Stimulated activated CD8-positive, alpha-beta memory T cell treated with anti-CD3 and anti-CD28 coated beads, Interleukin-7, amount 100 ng/mL, for 48 hours (primary cell): Measurements from ENCODE around the gene TTC9C.
"Not testable (repeated sequence)": the region's sequence is repeated elsewhere in the genome, so short reads cannot be mapped to it uniquely, and the experiment has no call there.

Experiments used
- DNase-seq, 2 donors: peaks; one replicate each; pipeline ENCODE4 v3.0.0-alpha.2; 2020; ENCODE audit warnings: low read depth in 1 of 2; ENCODE audit errors: extremely low read depth in 1 of 2

Gene TTC9C

DNA sequence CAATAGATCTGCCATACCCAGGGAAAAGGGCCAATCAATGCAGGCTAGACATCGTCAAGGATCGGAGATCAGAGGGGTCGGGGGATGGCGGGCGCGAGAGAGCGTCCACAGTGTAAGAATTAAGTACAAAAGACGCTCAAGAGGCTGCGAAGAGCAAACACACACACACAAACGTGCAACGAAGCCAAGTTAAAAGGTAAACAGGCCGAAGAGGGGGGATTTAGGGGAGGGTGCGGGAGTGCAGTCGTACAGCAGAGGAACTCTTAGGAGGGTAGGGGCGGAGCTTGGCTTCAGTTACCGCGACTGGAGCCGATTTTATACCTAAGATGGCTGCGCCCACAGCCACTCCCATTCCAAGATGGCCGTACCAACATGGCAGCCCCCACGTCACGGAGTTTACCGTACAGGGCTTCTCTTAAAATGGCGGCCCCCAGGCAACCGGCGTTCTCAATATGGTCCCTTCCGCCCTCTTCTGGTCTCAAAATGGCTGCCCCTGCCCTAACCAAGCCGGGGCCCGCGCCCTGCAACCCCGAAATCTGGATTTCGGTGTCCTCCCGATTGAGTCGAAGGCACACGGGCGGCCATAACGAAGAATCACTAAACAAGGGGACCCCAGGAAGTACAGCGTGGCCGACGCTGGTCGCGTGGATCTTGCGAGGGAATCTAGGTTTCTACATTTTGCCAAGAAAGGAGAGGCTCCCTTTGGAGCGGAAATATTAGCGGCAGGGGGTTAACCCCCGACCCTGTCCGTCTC lies 18.9 kb upstream of the TTC9C start:
- DNase-seq = peak; percentile 82 to 95

- DNase-seq = no peak
These were observed 18.3 kb upstream of the TTC9C start for GRCh38 chr11:62710001-62710345.

GRCh38 chr11:62712276-62712812 lies 15.9 kb upstream of the TTC9C start:
- no peak for DNase-seq

GRCh38 chr11:62712861-62713260 lies 15.4 kb upstream of the TTC9C start:
- DNase-seq = no peak

DNA sequence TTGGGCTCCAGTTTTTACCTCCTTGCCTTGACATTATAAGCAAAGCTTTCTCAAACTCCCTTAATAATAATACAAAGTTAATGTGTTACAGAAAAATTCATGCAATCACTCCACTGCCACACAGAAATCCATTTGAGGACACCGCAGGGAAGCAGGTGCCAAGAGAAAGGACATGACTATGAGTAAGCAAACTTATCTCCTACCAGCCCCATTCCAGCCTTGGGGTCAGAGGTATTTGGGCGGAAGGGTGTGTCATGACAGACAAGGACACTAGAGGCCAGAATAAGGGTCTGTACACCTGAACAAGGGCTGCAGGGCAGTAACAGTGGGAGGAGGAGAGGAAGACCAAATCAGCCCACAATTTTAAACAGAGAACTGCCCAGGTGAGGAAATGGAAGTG lies 14.9 kb upstream of the TTC9C start:
- DNase-seq = no peak

- no peak for DNase-seq
These were observed 12.8 kb upstream of the TTC9C start for GRCh38 chr11:62715150-62716130.

DNA sequence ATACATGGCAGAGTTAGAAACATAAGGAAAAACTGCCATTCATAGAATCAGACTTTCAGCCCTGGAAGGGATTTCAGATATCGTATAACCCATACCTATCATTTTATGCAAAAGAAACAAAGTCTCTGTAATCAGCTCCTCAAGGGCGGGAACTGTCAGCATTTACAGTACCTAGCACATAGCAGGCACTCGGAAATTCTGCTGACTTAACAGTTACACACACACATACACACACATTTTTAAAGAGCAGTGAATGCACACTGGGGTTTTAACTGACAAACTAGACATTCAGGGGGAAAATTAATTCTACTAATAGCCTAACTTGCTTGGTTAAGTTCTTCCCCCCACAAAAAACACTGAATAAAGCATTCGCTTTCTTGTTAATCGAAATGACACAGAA lies 12.1 kb upstream of the TTC9C start:
- no peak for DNase-seq

DNA sequence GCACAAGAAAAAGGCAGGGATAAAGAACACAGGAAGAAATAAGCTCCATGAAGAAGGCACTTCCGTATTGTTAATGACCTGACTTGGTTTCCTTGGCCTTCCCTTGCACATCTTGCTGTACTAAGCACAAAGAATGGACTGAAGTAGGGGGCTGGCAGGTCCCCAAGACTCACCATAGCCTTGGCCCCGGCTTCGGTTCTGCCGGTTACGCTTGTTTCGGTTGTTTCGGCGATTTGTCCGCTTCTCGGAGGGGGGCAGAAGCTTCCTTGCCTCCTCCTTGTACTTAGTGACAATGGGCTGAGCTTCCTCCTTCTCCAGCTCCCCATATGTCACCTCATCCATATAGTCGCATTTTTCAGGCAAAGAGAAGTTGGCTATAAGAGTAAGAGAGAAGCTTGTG lies 11.5 kb upstream of the TTC9C start:
- no peak for DNase-seq

- DNase-seq = no peak
These were observed 8.8 kb upstream of the TTC9C start for GRCh38 chr11:62719302-62719978.

GRCh38 chr11:62721994-62722393 lies 6.3 kb upstream of the TTC9C start:
- no peak for DNase-seq

DNA sequence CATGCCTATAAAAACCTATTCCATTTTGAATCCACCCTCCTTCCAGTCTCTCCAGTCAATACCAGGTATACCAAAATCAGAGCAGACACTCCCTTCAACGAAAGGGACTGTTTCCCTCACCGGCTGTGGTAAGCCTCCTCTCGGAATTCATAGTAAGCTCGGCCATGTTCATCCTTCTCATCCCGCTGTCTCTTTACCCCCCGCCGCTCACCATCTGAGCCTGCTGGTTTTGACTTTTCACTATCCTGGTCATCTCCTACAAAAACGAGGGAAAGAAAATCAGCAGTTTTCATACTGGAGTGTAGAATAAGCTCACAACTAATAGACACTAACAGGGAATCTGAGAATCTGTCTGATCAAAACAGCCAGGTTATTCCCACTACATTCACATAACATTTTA lies 4.1 kb upstream of the TTC9C start:
- no peak for DNase-seq

DNA sequence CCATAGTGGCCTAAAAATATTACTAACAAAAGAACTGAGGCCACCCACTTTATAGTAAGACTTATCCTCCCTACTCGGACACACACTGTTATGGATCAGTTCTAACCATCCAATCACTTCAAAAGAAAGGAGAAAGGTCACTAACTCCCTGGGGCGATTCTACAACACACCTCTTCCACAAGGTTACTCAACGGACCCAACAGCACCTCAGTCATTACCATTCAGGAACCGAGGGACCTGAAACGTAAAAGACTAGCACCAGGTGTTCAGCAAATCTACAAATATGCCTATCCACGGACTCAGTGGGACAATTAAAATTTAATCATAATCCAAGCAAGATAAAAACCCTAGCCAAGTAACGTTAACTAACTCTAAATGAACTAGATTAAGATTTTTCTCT lies 2.6 kb upstream of the TTC9C start:
- DNase-seq = no peak

DNA sequence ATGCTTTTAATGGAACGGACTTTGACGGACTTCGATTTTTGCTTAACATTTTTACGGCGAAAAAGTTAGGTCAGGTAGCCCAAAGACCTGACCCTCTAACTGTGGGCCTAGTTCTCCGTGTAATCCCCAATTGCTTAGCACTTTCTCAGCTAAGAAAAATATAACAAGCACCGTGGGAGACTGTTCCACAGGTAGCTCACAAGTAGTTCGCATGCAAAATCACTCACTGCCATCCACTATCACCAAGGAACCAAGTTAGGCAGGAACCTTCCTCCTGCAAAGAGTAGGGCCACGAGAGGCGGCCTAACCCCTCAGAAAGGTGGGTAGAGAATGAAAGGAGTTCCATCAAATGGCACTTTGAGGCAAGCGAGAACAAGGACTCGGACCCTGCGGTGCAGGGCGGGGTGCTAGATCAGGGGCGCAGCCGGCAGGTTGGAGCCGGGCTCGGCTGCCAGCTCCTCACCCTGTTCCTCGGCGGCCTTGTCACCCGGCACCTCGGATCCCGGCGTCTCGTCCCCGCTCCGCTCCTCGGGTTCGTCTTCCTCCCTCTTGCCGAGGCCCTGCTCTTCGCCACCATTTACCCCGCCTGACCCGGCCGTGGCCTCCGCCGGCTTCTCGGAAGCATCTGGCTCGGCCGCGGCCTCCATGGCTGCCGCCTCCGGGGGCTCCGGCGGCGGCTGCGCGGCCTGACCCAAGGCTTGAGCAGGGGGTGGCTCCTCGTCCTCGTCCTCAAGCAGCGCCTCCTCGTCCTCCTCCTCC lies 2.0 kb upstream of the TTC9C start:
- DNase-seq = no peak

- DNase-seq = peak in 1 of 2 donors; percentile 16
These were observed 1.4 kb upstream of the TTC9C start for GRCh38 chr11:62726915-62727164.

DNA sequence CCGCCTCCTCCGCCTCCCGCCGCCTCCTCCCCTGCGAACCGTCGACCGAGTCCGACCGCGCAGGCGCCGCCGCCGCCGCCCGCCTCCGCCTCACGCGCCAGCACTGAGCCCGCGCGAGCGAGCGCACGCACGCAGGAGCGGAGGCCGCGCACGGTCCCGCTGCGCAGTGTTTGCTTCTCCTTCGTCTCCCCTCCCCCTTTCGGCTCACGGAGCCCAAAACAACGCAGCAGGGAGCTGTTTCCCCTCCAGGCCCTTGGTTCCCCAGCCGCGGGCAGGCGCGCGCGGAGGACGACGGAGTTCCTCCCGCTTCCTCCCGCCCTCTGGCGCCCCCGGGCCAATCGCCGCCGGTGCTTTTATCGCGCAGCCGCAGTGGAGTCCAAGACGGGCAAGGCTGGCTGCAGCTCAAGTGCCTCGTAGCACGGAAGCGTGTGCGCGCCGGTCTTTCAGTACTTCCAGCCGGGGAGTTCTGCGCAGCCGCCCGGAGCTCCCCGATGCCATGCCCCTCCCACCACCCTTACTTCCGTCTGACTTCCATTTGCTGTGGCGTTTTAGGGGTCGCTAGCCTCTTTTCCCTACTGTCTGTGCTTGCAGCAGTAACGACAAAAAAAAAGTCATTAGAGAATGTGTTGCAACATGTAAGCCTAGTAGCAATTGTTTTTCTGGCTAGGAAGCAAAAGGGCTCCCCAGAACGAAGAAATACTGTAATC lies 968 bp upstream of the TTC9C start, which contains the start of gene HNRNPUL2:
Gene HNRNPUL2, minus strand, starts transcription at position 293 of the 707 bp plus-strand sequence. CDS start 301 bp downstream, outside the sequence.
- peak; percentile 98 for DNase-seq

DNA sequence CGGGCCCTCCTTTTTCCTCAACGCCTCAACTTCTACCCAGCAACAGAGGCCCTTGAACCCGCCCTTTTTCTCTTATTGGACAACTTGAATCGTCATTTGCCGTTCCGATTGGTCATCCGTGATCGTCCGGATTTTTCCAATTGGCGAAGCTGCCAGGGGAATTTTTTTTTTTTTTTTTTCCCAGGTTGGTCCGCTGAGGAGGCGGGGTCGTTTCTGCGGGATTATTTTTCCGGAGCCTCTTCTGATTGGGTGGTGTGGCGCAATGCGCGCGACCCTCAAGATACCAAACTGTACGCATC lies 465 bp upstream of the TTC9C start:
- peak; percentile 59 to 84 for DNase-seq

GRCh38 chr11:62730076-62730475 lies 1.8 kb downstream of the TTC9C start:
- DNase-seq = not testable (repeated sequence)

- no peak for DNase-seq
These were observed 4.5 kb downstream of the TTC9C start for GRCh38 chr11:62732830-62733229.

DNA sequence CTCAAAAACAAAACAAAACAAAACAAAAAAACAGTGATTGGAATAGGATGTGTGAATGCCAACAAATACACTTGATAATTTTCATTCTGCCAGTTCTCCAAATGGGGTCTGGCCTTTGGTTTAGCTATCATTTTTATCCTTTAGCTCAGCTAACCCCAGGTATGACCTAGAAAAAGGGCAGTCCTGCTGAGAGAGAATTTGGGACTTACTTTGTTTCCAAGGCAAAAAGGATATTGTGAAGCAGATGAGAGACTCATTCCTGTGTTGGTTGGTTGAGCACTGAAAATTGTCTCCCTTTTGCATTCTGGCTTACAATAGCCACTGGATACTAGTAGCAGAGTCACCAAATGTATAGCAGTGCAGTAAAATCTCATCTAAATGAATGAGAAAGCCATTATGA lies 8.9 kb downstream of the TTC9C start:
- no peak for DNase-seq

DNA sequence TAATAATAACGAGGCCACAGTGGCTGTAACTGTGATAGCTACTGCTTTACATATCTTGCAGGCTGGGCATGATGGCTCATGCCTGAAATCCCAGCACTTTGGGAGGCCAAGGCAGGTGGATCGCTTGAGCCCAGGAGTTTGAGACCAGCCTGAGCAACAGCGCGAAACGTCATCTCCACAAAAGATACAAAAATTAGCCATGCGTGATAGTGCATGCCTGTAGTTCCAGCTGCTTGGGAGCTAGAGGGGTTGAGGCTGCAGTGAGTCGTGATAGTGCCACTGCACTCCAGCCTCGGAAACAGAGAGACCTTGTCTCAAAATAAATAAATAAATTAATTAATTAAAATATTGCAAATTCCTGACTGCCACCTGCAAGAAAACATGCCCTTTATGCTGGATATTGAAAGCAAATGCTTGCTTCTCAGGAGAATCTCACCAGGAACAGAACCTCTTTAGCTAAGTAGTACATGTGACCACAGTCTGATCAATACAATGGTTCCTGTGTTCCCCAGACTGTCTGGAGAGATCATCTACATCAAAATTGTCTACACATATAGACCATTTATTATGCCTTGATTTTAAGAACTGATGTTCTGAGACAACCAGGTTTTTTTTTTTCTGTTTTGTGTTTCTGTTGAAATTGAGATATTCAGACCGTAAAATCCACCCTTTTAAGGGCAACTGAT lies 19.3 kb downstream of the TTC9C start:
- DNase-seq = no peak
